GM10248 (cell line): ENCODE measurements around the gene DNM1L.
A peak's percentile ranks its signal among the peaks of the same experiment; 100 is the strongest.

ENCODE experiments used
- CTCF ChIA-PET: fragments of 300-600 bp; sonication (Branson Sonifier 250); formaldehyde crosslinking; extraction: SDS; loops from one replicate; lab custom pipeline; 2021; ENCODE audit warnings: antibody characterized with exemption; lab: Yijun Ruan, JAX
- POLR2A ChIA-PET: fragments of 350-650 bp; sonication (Branson Sonifier 250); formaldehyde crosslinking; extraction: SDS; loops from one replicate; lab custom pipeline; 2020; ENCODE audit warnings: antibody characterized with exemption; lab: Yijun Ruan, JAX
- DNase-seq: peaks from one replicate; pipeline ENCODE4 v3.0.0; 2012; ENCODE audit errors: extremely low spot score
- CTCF ChIP-seq: IDR thresholded peaks from 2 replicates; pipeline ENCODE4 v1.5.1; 2012; ENCODE audit warnings: mild to moderate bottlenecking, low read depth; ENCODE audit errors: extremely low read depth, missing control alignments, control extremely low read depth

DNM1L gene

GRCh38 chr12:32671930-32672780 lies 6.9 kb upstream of the DNM1L start:
- peak; percentile 75 for TF ChIP-seq CTCF
- DNase-seq, result peak; percentile 66

GRCh38 chr12:32679920-32680237 lies 778 bp downstream of the DNM1L start:
- TF ChIP-seq CTCF, result no peak
- no peak for DNase-seq
- ChIA-PET CTCF (interaction anchor here (1.2 kb wide), 1 partner anchor 76 kb away, joined by 6 read pairs; the partner anchor contains the start of gene YARS2), POLR2A (no interaction called here)

More at GRCh38 chr12:32671930-32672780, 6.9 kb upstream of the DNM1L start:
- POLR2A ChIA-PET, result no interaction called here
- CTCF ChIA-PET, result interaction anchor here (0.8 to 3.6 kb wide), 21 partner anchors 8 to 1019 kb away, joined by 3 to 49 read pairs (median 5); partner anchors contain the start of gene YARS2

GRCh38 chr12:32680787-32681186 lies 1.7 kb downstream of the DNM1L start:
- no peak for TF ChIP-seq CTCF
- CTCF ChIA-PET, result interaction anchor here (2.4 kb wide), 1 partner anchor 74 kb away, joined by 11 read pairs; the partner anchor contains the start of gene YARS2
- no peak for DNase-seq
- POLR2A ChIA-PET, result no interaction called here

GRCh38 chr12:32681272-32681671 lies 2.2 kb downstream of the DNM1L start:
- TF ChIP-seq CTCF, result no peak
- peak; percentile 34 for DNase-seq
- ChIA-PET CTCF (interaction anchor here (0.6 to 2.4 kb wide), 2 partner anchors 9 to 74 kb away, joined by 3 to 11 read pairs; partner anchors contain the start of gene YARS2), POLR2A (no interaction called here)

- TF ChIP-seq CTCF, result no peak
- DNase-seq, result no peak
- ChIA-PET POLR2A (no interaction called here), CTCF (interaction anchor here (1.3 to 1.4 kb wide), 2 partner anchors 13 to 22 kb away, joined by 3 read pairs; no protein-coding TSS in a partner anchor)
Measured at GRCh38 chr12:32686340-32686739, 7.2 kb downstream of the DNM1L start.

GRCh38 chr12:32688786-32689185 lies 9.7 kb downstream of the DNM1L start:
- ChIA-PET POLR2A (no interaction called here), CTCF (interaction anchor here (1.0 to 3.3 kb wide), 5 partner anchors 17 to 66 kb away, joined by 3 to 18 read pairs (median 6); no protein-coding TSS in a partner anchor)
- TF ChIP-seq CTCF, result no peak
- DNase-seq, result no peak
